ENCODE data around the gene HAND2.
A peak's percentile ranks its signal among the peaks of the same experiment; 100 is the strongest.

Gene HAND2

GRCh38 chr4:173502282-173502681, 27.7 kb downstream of the HAND2 start:
- no peak for DNase-seq (ENCODE audit: low read depth in 3 of 3)

DNA sequence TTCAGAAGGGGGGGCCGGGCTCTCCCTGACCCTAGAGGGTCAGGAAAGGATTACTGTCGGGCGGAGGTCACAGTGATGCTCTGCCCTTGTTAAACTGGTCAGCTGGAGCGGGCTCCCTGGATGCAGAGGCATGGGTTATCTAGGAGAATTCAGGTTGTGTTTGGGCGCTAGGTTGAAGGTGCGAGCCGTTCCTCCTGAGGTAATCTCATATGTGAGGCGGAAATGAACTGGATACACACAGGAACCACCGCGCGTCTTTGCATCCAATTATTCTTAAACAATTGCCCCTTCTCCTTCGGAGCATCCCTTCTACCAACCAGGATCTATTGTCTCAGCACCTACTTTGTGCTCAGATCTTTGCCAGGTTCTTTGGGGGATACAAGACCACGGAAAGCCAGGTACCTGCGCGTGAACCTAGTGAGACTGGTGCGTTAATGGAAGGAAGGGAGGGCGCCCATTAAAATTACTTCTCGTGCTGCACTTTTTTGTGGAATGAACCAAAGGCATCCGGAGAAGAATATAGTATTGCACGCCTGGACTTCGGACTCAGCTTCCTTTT, 28.4 kb downstream of the HAND2 start:
- DNase-seq (ENCODE audit: low read depth in 3 of 3) = no peak

DNA sequence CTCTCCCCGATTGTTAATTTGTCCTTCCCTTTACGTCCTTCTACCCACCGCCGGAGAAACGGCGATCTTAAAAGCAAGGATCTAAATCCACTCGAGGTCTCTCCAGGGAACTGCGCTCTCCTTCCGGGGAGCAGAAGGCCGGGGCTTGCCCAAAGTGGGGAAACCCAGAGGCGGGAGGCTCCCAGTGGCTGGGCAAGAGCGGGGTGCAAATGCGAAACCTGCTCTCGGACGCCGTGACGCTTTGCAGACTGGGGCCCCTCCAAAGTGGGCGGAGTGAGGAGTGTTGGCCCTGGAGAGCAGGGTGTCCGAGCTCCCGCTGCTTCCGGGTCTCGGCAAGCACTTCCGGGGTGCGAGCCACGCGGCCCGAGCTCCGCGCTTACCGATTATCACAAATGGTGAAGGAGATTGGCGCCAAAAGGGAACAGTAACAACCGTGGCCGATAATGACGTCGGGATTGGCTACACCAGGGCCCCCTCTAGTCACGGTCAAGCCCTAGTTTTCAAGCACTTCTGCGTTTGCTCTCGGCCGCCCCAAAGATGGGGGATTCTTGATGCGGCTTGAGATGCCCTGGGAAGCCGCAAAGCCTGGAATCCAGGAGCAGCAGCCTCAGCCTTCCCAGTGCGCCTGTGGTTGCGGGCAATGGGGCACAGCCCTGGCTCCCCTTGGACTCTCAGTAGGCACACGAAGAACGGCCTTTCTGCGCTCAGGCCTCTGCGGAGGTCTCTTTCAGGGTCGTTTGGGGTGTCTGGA, 29.0 kb downstream of the HAND2 start:
- no peak for DNase-seq (ENCODE audit: low read depth in 3 of 3)

DNA sequence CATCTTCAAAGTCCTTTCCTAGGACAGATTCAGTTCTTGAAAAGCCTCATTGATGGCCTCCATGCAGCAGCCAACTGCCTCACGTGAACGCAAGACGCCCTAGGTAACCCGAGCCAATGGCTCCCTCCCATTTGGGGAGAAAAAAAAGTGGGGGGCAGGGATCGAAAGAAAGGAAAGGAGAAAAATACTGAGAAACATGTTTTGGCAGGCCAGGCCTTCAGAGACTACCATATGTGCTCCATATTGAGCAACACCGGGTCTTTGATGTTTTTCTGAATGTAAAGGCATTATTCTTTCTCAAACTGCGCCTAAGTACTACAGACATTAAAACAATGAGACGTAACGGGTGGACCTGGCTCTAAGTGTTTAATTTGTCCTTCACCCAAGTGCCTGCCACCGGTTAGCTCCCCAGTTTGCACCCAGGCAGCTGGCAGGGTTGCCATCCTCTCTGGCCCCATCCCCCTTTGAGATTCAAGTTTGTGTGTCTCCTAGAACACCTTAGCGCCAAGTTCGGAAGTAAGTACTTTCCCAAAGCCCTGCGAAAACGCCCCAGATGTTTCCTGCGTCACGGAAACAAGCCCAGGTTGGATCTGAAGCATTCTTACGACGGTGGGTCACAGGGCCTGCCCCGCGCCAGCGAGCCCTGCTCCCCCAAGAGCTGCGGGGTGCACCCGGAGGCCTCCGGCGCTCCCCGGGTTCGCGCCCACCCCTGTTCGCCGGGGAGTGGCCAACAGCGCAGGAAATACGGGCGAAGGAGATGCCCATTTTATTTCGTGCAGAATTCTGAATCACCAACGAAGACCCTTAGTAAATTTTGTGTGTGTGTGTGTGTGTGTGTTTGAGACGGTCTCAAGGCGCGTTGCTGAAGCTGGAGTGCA, 30.1 kb downstream of the HAND2 start:
- no peak for DNase-seq (ENCODE audit: low read depth in 3 of 3)

DNA sequence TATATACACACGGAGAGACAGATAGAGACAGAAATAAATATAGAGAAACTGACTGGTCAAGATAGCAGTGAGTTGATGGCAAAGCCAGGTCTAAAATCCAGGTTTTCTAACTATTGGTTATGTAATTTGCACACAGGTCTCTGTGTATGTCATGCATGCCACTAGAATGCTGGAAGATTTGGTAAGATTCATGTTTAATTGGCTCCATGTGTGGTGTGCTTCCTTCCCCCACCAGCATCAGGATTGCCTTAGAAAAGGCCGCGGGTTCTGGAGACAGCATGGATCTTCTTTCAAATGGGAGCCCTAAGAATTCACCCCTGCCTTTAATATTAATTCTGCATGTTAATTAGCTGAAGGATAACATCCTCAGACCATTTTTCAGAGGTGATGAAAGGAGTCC, 31.3 kb downstream of the HAND2 start:
- no peak for DNase-seq (ENCODE audit: low read depth in 3 of 3)

DNA sequence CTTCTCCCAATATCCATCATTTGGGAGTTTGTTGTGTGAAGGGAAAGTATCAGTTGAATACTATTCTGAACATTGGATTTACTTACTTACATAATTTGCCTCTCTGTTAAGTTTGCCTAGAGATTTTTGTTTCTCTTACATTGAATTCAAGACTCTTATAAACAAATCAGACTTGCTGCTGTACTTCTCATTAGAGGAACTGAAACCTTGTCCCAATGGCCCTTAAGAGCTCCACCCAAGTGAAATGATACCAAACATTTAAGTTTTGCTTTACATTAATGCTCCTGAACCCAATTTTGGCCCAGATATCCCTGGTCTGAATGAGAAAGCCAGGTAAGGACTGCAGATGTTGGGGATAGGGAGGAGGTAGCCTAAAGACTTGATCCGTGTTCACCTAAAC, 32.0 kb downstream of the HAND2 start:
- no peak for DNase-seq (ENCODE audit: low read depth in 3 of 3)

- peak in 2 of 3 experiments; percentile 15 to 27 for DNase-seq (ENCODE audit: low read depth in 3 of 3)
These were observed 35.7 kb downstream of the HAND2 start for GRCh38 chr4:173494013-173494970.

- DNase-seq (ENCODE audit: low read depth in 3 of 3) = no peak
These were observed 37.0 kb downstream of the HAND2 start for GRCh38 chr4:173493041-173493440.

GRCh38 chr4:173492315-173492714, 37.7 kb downstream of the HAND2 start:
- DNase-seq (ENCODE audit: low read depth in 3 of 3) = no peak

DNA sequence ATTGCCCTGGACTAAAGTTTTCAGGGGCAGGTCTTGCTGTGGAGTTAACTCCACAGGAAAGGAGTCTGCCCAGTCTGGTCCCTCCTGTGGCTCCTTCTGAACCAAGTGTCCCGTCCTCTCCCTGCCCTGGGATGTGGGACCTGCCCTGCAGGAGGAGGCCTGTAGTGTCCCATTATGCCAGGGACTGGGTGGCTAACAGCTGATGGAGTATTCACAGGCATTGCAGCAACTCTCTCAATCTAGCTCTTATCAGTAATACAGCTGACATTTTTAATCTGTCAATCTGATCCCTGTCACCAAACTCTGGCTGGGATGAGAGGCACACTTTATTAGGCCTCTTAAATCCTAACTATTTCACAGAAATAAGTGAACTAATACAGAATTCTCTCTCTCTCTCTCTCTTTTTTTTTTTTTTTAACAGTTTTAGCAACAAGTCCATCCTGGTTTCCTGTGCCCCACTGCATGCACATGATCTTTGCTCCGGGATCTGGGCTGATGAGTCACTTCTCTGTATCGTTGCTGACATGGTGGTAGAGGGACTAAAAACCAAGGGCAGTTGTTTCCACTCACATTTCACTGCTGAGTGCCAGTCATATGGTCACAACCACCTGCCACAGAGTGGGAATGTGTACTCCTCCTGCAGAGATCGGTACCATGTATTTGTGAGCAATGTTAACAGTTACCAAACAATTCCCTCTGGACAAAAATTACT, 39.1 kb downstream of the HAND2 start:
- DNase-seq (ENCODE audit: low read depth in 3 of 3) = no peak

DNA sequence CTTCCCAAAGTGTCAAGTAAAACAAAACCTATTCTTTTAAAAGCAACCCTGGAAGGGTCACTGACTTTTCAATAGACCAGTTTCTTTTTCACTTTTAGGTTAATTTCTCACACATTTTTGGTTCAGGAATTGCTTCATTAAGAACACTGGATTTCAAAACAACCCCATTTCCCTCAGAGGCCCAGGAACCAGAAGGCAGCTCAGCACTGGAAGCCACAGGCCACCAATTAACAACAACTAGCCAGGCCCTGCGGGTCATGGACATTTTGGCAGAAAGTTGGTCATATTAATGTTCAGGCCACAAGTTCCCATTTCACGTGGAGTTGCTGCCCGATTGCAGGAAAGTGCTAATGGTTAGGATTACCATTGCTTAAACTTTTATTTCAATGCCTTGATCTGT, 39.8 kb downstream of the HAND2 start:
- DNase-seq (ENCODE audit: low read depth in 3 of 3) = no peak

DNA sequence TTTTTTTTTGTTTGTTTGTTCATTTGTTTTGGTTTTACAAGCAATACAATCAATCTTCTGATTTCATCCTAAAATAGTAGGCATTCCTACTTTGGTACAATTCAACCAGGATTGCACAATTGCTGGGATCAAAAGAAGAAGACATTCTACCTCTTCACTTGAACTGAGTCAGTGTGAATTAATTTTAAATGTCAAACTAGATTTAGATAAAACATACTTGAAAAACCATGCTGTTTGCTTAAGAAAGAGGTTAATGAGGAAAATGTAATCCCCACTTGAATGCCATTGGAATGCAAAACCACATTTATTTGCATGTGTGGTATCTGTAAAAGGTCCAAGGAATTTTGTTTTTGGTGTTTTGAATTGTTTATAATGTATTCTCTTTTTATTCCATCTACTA, 40.5 kb downstream of the HAND2 start:
- no peak for DNase-seq (ENCODE audit: low read depth in 3 of 3)

GRCh38 chr4:173488656-173489055, 41.4 kb downstream of the HAND2 start:
- DNase-seq (ENCODE audit: low read depth in 3 of 3) = no peak

DNA sequence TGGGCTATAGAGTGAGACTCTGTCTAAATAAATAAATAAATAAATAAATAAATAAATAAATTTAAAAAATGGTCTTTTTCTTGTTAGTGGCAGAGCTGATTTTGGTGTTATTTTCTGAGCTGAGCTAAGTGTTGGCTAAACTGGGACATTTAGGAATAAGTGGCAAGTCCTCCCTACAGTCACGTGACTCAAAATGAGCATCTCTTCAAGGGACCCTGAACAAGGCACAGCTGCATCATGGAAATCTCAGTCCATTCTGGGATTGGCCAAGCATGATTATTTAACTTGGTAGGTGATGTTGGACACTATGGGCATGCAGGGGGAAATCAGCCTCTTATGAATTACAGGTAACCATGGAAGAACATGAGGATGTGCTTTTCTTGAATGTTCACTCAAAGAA, 42.0 kb downstream of the HAND2 start:
- no peak for DNase-seq (ENCODE audit: low read depth in 3 of 3)

- DNase-seq (ENCODE audit: low read depth in 3 of 3) = no peak
These were observed 43.2 kb downstream of the HAND2 start for GRCh38 chr4:173486714-173487392.

DNA sequence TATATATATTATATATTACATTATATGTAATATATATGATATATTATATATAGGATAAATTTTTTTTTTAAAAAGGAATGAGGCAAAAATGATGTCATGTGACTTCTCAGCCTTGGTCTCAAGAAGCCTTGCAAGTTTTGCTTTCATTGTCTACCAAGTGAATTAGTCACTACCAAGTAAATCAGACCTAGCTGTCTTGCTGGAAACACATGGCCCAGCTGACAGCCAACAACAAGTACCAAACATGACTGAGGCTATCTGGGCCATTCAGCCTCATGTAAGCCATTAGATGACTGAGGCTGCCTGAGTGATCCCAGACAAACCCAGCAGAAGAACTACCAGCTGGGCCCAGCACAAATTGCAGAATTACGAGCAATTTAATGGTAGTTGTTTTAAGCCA, 44.9 kb downstream of the HAND2 start:
- no peak for DNase-seq (ENCODE audit: low read depth in 3 of 3)

DNA sequence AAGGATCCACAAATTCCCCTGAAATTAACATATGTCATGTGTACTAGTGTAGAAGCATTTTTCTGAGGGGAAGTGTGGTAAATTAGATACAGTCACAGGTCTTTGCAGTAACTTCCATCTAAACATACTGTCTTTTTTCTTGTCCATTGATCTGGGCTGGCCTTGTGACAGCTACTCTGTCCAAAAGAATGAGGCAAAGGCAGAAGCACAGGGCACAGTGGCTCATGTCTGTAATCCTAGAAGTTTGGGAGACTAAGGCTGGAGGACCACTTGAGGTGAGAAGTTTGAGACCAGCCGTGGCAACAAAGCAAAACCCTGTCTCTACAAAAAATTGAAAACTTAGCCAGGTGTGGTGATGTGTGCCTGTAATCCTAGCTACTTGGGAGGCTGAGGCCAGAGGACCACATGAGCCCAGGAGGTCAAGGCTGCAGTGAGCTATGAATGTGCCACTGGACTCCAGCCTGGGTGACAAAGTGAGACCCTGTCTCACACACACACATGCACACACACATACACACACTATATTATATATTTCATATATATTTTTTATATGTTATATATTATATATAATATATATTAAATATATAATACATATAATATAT, 47.6 kb downstream of the HAND2 start:
- no peak for DNase-seq (ENCODE audit: low read depth in 3 of 3)

- DNase-seq (ENCODE audit: low read depth in 3 of 3) = no peak
These were observed 51.1 kb downstream of the HAND2 start for GRCh38 chr4:173478913-173479283.

DNA sequence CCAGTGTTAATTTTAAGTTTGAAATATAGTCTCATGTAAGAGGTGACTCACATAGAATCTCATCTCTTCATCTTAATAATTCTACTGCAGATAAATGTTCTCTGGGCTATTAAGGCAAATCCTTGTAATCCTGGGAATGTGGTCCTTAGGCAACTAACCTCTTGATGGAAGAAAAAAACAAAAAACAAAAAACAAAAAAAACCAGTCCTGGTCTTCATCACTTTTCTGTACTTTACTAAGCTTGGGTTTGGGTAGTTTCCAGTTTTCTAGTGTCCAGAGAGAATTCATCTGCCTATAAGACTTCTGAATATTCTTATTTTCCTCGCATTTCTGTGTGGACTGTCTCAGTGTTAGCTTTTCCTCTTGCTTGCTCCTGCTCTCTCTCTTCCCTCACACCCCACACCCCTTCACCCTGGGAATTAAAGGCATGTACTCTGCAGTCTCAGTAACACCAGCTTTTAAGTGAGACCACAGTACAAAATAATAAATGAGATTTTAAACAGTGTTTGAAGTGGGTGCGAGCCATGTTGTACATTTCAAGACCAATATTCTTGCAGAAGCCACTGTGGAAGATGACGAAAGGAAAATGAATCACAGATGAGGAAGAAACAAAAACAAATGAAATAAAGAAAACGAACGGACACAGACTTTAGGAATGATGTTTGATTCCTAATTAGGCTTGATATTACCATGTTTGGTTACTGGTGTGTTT, 51.7 kb downstream of the HAND2 start:
- DNase-seq (ENCODE audit: low read depth in 3 of 3) = no peak
